Endothelial cell of umbilical vein (primary cell): ENCODE measurements around the gene ZNF430. TPM values are rescaled to one million over a fixed set of nuclear protein-coding genes. Genes with fewer than 3 reads are reported as not detected.

Experiments used
- BruUV-seq: library from RNA; stranded (reverse); fragments of 400-500 nt; replicated peaks from 2 replicates; lab custom pipeline; 2021; lab: Mats Ljungman, UMichigan
- CTCF ChIA-PET: fragments of 300-600, 350-600 bp; sonication (Branson Sonifier 250); formaldehyde crosslinking; loops from one replicate; lab custom pipeline; 2021; ENCODE audit warnings: antibody characterized with exemption, inconsistent platforms; lab: Charles Lee
- POLR2A ChIA-PET: fragments of 300-600, 350-600 bp; sonication (Branson Sonifier 250); formaldehyde crosslinking; loops from one replicate; lab custom pipeline; 2021; ENCODE audit warnings: antibody characterized with exemption, inconsistent platforms; lab: Charles Lee
- DNase-seq: peaks from one replicate; pipeline ENCODE4 v3.0.0-alpha.2; 2011; ENCODE audit warnings: low read depth, low spot score
- FAIRE-seq: peaks from 2 replicates; lab custom pipeline; 2011; peaks lifted over from hg19 to GRCh38; lab: Jason Lieb, UNC
- H2AFZ ChIP-seq: 2 replicates; pipeline ENCODE4 v1.6.0; 2012; ENCODE audit warnings: low read depth, low read length, control low read depth, inconsistent platforms
- H3K27ac ChIP-seq: 2 replicates; pipeline ENCODE4 v1.5.1; 2011; ENCODE audit warnings: low read depth, mild to moderate bottlenecking, control low read depth, low read length, moderate library complexity; ENCODE audit not compliant: insufficient read depth
- H3K27me3 ChIP-seq, 2 experiments: 2 replicates each; pipeline versions ENCODE4 v1.6.0 to v1.6.1; 2011; ENCODE audit warnings: low read length in 2 of 2, mixed read lengths in 1 of 2; ENCODE audit not compliant: control insufficient read depth in 2 of 2, insufficient read depth in 2 of 2
- H3K36me3 ChIP-seq, 2 experiments: 2 replicates in 1 of 2; 3 replicates in 1 of 2; pipeline ENCODE4 v1.5.1; 2011; ENCODE audit warnings: low read length in 2 of 2, mild to moderate bottlenecking in 1 of 2, moderate library complexity in 1 of 2; ENCODE audit not compliant: control insufficient read depth in 2 of 2, insufficient read depth in 2 of 2; ENCODE audit errors: extremely low read depth in 1 of 2
- H3K4me1 ChIP-seq: 3 replicates; pipeline ENCODE4 v1.5.1; 2011; ENCODE audit warnings: mild to moderate bottlenecking, low read length; ENCODE audit not compliant: control insufficient read depth, insufficient read depth; ENCODE audit errors: extremely low read depth
- H3K4me2 ChIP-seq: 2 replicates; pipeline ENCODE4 v1.6.1; 2011; ENCODE audit warnings: low read length, control low read depth, mixed read lengths; ENCODE audit not compliant: insufficient read depth
- H3K4me3 ChIP-seq, 3 experiments: fragments of 200-600 bp in 1 of 3; sonication (generic), shearing (Covaris generic) in 1 of 3; replicated peaks in 1 of 3; 2 replicates each; pipeline ENCODE4 v1.5.1; 2011 to 2016; ENCODE audit warnings: control low read depth in 3 of 3, low read length in 3 of 3, mild to moderate bottlenecking in 2 of 3, inconsistent platforms in 1 of 3, low read depth in 1 of 3, moderate library complexity in 1 of 3; ENCODE audit not compliant: insufficient read depth in 1 of 3
- H3K79me2 ChIP-seq: 2 replicates; pipeline ENCODE4 v1.6.0; 2012; ENCODE audit warnings: low read length, inconsistent platforms; ENCODE audit not compliant: control insufficient read depth, insufficient read depth
- H3K9ac ChIP-seq: replicated peaks from 2 replicates; pipeline ENCODE3; 2011; ENCODE audit warnings: low read length, control low read depth; ENCODE audit not compliant: insufficient read depth; ENCODE audit errors: extremely low read depth
- H3K9me1 ChIP-seq: replicated peaks from 3 replicates; pipeline ENCODE4 v1.6.0; 2011; ENCODE audit warnings: mild to moderate bottlenecking, low read length; ENCODE audit not compliant: control insufficient read depth, insufficient read depth; ENCODE audit errors: extremely low read depth
- H3K9me3 ChIP-seq: replicated peaks from 2 replicates; pipeline ENCODE4 v1.5.1; 2012; ENCODE audit warnings: low read length, inconsistent platforms; ENCODE audit not compliant: control insufficient read depth, insufficient read depth
- H4K20me1 ChIP-seq: replicated peaks from 2 replicates; pipeline ENCODE3; 2011; ENCODE audit warnings: mild to moderate bottlenecking, low read length; ENCODE audit not compliant: control insufficient read depth, insufficient read depth; ENCODE audit errors: extremely low read depth
- CTCF ChIP-seq, 2 donors: IDR thresholded peaks; 1 replicate in 1 of 2; 2 replicates in 1 of 2; pipeline ENCODE4 v1.5.1; 2011; ENCODE audit warnings: low read length in 2 of 2, mild to moderate bottlenecking in 2 of 2, moderate library complexity in 2 of 2, control low read depth in 1 of 2, inconsistent platforms in 1 of 2, low read depth in 1 of 2; ENCODE audit not compliant: insufficient read depth in 1 of 2; ENCODE audit errors: extremely low read depth in 1 of 2
- EZH2 ChIP-seq: IDR thresholded peaks from 2 replicates; pipeline ENCODE4 v1.6.1; 2012; ENCODE audit warnings: borderline replicate concordance, low read depth, mild to moderate bottlenecking, moderate library complexity, low read length, inconsistent platforms; ENCODE audit not compliant: severe bottlenecking
- FOS ChIP-seq: IDR thresholded peaks from 2 replicates; pipeline ENCODE4 v1.6.1; 2011; ENCODE audit warnings: mild to moderate bottlenecking, low read length, moderate library complexity, borderline replicate concordance; ENCODE audit not compliant: insufficient read depth
- GATA2 ChIP-seq: IDR thresholded peaks from 2 replicates; pipeline ENCODE4 v1.7.0; 2011; ENCODE audit warnings: low read depth, mild to moderate bottlenecking, moderate library complexity, mixed read lengths, low read length; ENCODE audit not compliant: insufficient read length, insufficient read depth
- JUN ChIP-seq: IDR thresholded peaks from 2 replicates; pipeline ENCODE4 v1.6.1; 2011; ENCODE audit warnings: borderline replicate concordance, low read depth; ENCODE audit not compliant: insufficient read length, insufficient read depth
- MAX ChIP-seq: IDR thresholded peaks from 2 replicates; pipeline ENCODE4 v1.6.1; 2011; ENCODE audit not compliant: insufficient read depth, insufficient read length
- MYC ChIP-seq: IDR thresholded peaks from one replicate; pipeline ENCODE4 v1.6.1; 2011; ENCODE audit warnings: mild to moderate bottlenecking, low read depth, low read length
- POLR2A ChIP-seq: IDR thresholded peaks from 2 replicates; pipeline ENCODE4 v1.6.1; 2012; ENCODE audit warnings: low read depth, mild to moderate bottlenecking, control low read depth, low read length
- POLR2AphosphoS5 ChIP-seq: IDR thresholded peaks from 2 replicates; pipeline ENCODE4 v1.6.1; 2012; ENCODE audit warnings: low read depth, mild to moderate bottlenecking, control low read depth, low read length, moderate library complexity; ENCODE audit not compliant: insufficient read depth
- dilution Hi-C: fragments of 300-500 bp; cut with MboI; formaldehyde crosslinking; loops from one replicate; pipeline ENCODE4 v1.15.0; 2019; ENCODE audit warnings: low sequenced_read_pairs; ENCODE audit not compliant: extremely low pct_ligation_motif_present
- intact Hi-C: fragments of 100-400 bp; cut with micrococcal nuclease; formaldehyde crosslinking; loops from one replicate; pipeline ENCODE4 v1.10.0; 2022
- polyA plus RNA-seq, 4 experiments: library from polyadenylated mRNA; depleted of rRNA in 3 of 4; stranded (reverse) in 3 of 4; unstranded in 1 of 4; fragments of >200 nt; gene quantifications; 2 replicates each; pipeline versions ENCODE4 v1.2.1 to v1.2.3, GENCODE V29; 2011 to 2012; ENCODE audit warnings: missing spikeins in 1 of 4
- small RNA-seq: library from RNA; depleted of rRNA; stranded (forward); fragments of <200 nt; gene quantifications from one replicate; pipeline ENCODE3, GENCODE V24; 2012; ENCODE audit warnings: low replicate concordance, low read depth; ENCODE audit not compliant: insufficient read depth, insufficient read length
- total RNA-seq: library from RNA; stranded (reverse); gene quantifications from 2 replicates; pipeline ENCODE4 v1.2.3, GENCODE V29; 2021

Gene ZNF430
- total and polyA plus RNA-seq, 2 donors (not counting 3 experiments of a cell fraction or from before 2014, with no cell fraction given): 7.0 to 13.4 TPM

- Histone ChIP-seq H4K20me1 (no peaks in the 10 kb centered on the region), H3K27ac (no peak overlapping the region), H3K36me3 (no peaks in the 10 kb centered on the region), H3K9me3 (no peaks in the 10 kb centered on the region), H3K4me3 (no peak overlapping the region), H2AFZ (no peak overlapping the region), H3K27me3 (no peaks in the 10 kb centered on the region), H3K9ac (no peak overlapping the region), H3K79me2 (peaks cover 2% of the 10 kb centered on the region), H3K4me1 (no peaks in the 10 kb centered on the region), H3K4me2 (no peak overlapping the region), H3K9me1 (no peaks in the 10 kb centered on the region)
- DNase-seq (no peak), FAIRE-seq (no peak)
- ChIA-PET POLR2A (no interaction called here), CTCF (no interaction called here)
- intact Hi-C loops (no loop called here), dilution Hi-C loops (no loop called here)
- BruUV-seq: no TSS peak
- TF ChIP-seq FOS (no peak), JUN (no peak), EZH2 (no peak), CTCF (IDR thresholded peaks at IDR 0.05; ENCODE audit: extremely low read depth in 1 of 2, insufficient read depth in 1 of 2, low read depth in 1 of 2, low read length in 2 of 2) (no peak), GATA2 (no peak), MYC (no peak), POLR2AphosphoS5 (no peak), MAX (no peak), POLR2A (no peak)
Observed at GRCh38 chr19:21109116-21109515, 88.7 kb downstream of the ZNF430 start.

Small RNAs within 50 kb of the gene (small RNA-seq; reads per million reads assigned to genes)
- not detected for gene AC008739.3

Other genes starting within 250 kb of the ZNF430 start
- gene ZNF66, start 244.4 kb upstream of the ZNF430 start, total RNA-seq: 4.0 and 4.5 TPM in 2 replicates
- 1.1 and 1.5 TPM in 2 replicates for gene ZNF66, start 244.4 kb upstream of the ZNF430 start, polyA plus RNA-seq
- gene ZNF85, start 97.4 kb upstream of the ZNF430 start, total RNA-seq: 9.2 and 9.5 TPM in 2 replicates
- 2.2 and 3.4 TPM in 2 replicates for gene ZNF85, start 97.4 kb upstream of the ZNF430 start, polyA plus RNA-seq
- gene ZNF714, start 61.5 kb downstream of the ZNF430 start, total RNA-seq: 11.2 and 15.0 TPM in 2 replicates
- gene ZNF714, start 61.5 kb downstream of the ZNF430 start, polyA plus RNA-seq: 3.2 and 3.4 TPM in 2 replicates
- gene ZNF431, start 121.4 kb downstream of the ZNF430 start, total RNA-seq: 10.7 and 12.0 TPM in 2 replicates
- gene ZNF431, start 121.4 kb downstream of the ZNF430 start, polyA plus RNA-seq: 1.8 and 3.5 TPM in 2 replicates